GM18526 (cell line): ENCODE measurements around the gene LOXL3.

ENCODE experiments used
- POLR2A ChIP-seq: IDR thresholded peaks from 3 replicates; pipeline ENCODE4 v1.6.1; 2011; ENCODE audit not compliant: insufficient read length; ENCODE audit errors: extremely low read depth

Gene LOXL3

GRCh38 chr2:74581463-74581862, 27.7 kb upstream of the LOXL3 start:
- TF ChIP-seq POLR2A, result no peak

- TF ChIP-seq POLR2A, result no peak
Observed at GRCh38 chr2:74578408-74578807, 24.7 kb upstream of the LOXL3 start.

GRCh38 chr2:74577448-74577847, 23.7 kb upstream of the LOXL3 start:
- TF ChIP-seq POLR2A, result no peak

GRCh38 chr2:74576863-74577229, 23.1 kb upstream of the LOXL3 start:
- TF ChIP-seq POLR2A, result no peak

GRCh38 chr2:74576211-74576862, 22.6 kb upstream of the LOXL3 start:
- no peak for TF ChIP-seq POLR2A

- TF ChIP-seq POLR2A, result no peak
Observed at GRCh38 chr2:74575320-74575719, 21.6 kb upstream of the LOXL3 start.

GRCh38 chr2:74573747-74574562, 20.2 kb upstream of the LOXL3 start:
- peak; percentile 40 for TF ChIP-seq POLR2A

GRCh38 chr2:74572178-74572925, 18.6 kb upstream of the LOXL3 start:
- TF ChIP-seq POLR2A, result no peak

GRCh38 chr2:74571058-74571457, 17.3 kb upstream of the LOXL3 start:
- no peak for TF ChIP-seq POLR2A

- TF ChIP-seq POLR2A, result no peak
Observed at GRCh38 chr2:74569686-74570085, 15.9 kb upstream of the LOXL3 start.

- no peak for TF ChIP-seq POLR2A
Observed at GRCh38 chr2:74567881-74568280, 14.1 kb upstream of the LOXL3 start.

GRCh38 chr2:74566754-74567085, 13.0 kb upstream of the LOXL3 start:
- TF ChIP-seq POLR2A, result no peak

- no peak for TF ChIP-seq POLR2A
Observed at GRCh38 chr2:74566076-74566753, 12.5 kb upstream of the LOXL3 start.

- no peak for TF ChIP-seq POLR2A
Observed at GRCh38 chr2:74564222-74564621, 10.5 kb upstream of the LOXL3 start.

GRCh38 chr2:74562126-74562775, 8.5 kb upstream of the LOXL3 start:
- TF ChIP-seq POLR2A, result no peak
